HL-60/S4 (cell line): ENCODE measurements around the gene MED8.

Experiments used
- in situ Hi-C: fragments of 300-500 bp; cut with MboI; formaldehyde crosslinking; loops from 2 replicates; pipeline ENCODE4 v1.14.3; 2022; ENCODE audit warnings: low sequenced_read_pairs

Gene MED8

GRCh38 chr1:43422995-43423671, 33.5 kb upstream of the MED8 start:
- in situ Hi-C loops, result loop anchor here (25.0 kb wide), 1 partner anchor 186 kb away; no protein-coding TSS in a partner anchor

- in situ Hi-C loops, result loop anchor here (25.0 kb wide), 1 partner anchor 185 kb away; no protein-coding TSS in a partner anchor
These were observed 32.6 kb upstream of the MED8 start for GRCh38 chr1:43421976-43422750.

DNA sequence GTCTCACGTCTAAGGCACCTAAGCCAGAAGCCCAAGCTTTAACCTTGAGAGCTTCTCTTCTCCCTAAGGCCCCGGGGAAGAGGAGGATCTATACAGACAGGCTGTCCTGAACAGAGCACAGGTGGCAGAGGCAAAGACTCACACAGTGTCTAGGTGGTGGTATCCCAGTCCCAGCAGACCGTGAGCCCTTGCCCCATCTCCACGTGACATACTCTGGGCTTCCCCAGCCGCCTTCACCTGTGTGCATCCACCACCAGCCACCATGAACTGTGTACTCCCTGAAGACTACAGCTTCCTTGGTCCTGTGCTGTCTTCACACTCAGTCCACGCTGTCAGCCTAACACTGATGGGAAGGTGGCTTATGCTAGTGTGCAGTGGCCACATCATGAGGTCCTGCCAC, 31.8 kb upstream of the MED8 start:
- in situ Hi-C loops, result loop anchor here (25.0 kb wide), 1 partner anchor 184 kb away; no protein-coding TSS in a partner anchor

GRCh38 chr1:43420874-43421273, 31.3 kb upstream of the MED8 start:
- in situ Hi-C loops, result loop anchor here (25.0 kb wide), 1 partner anchor 184 kb away; no protein-coding TSS in a partner anchor

- in situ Hi-C loops, result loop anchor here (25.0 kb wide), 1 partner anchor 183 kb away; no protein-coding TSS in a partner anchor
These were observed 30.2 kb upstream of the MED8 start for GRCh38 chr1:43419627-43420425.

DNA sequence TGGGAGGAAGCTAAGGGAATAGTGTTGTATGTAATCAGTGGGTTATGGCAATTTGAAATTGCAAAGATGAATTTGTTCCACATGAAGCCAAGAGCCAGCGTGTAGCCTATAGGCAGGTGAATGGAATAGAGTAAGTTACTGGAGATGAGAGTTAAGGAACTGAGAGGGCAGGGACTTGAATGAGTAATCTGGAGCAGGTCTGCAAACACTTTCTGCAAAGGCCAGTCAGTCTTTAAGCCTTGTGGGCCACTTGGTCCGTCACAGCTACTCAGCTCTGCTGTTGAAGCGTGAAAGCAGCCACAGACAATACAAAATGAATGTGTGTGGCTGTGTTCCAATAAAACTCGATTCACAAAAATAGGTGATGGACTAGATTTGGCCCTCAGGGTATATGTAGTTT, 29.3 kb upstream of the MED8 start:
- in situ Hi-C loops, result loop anchor here (25.0 kb wide), 1 partner anchor 182 kb away; no protein-coding TSS in a partner anchor

- in situ Hi-C loops, result loop anchor here (25.0 kb wide), 1 partner anchor 179 kb away; no protein-coding TSS in a partner anchor
These were observed 26.3 kb upstream of the MED8 start for GRCh38 chr1:43415901-43416300.

GRCh38 chr1:43414634-43415223, 25.1 kb upstream of the MED8 start:
- in situ Hi-C loops, result loop anchor here (25.0 kb wide), 1 partner anchor 177 kb away; no protein-coding TSS in a partner anchor

DNA sequence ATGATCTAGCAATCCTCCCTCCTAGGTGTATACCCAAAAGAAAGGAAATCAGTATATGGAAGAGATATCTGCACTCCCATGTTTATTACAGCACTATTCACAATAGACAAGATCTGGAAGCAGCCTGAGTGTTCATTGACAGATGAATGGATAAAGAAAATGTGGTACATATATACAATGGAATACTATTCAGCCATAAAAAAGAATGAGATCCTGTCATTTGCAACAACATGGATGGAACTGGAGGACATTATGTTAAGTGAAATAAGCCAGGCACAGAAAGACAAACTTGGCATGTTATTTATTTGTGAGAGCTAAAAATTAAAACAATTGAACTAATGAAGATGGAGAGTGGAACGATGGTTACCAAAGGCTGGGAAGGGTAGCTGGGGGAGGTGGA, 23.8 kb upstream of the MED8 start:
- in situ Hi-C loops, result loop anchor here (25.0 kb wide), 1 partner anchor 176 kb away; no protein-coding TSS in a partner anchor

GRCh38 chr1:43410571-43410970, 21.0 kb upstream of the MED8 start:
- in situ Hi-C loops, result loop anchor here (25.0 kb wide), 1 partner anchor 173 kb away; no protein-coding TSS in a partner anchor

GRCh38 chr1:43405876-43406234, 16.3 kb upstream of the MED8 start:
- in situ Hi-C loops, result loop anchor here (25.0 kb wide), 1 partner anchor 169 kb away; no protein-coding TSS in a partner anchor

DNA sequence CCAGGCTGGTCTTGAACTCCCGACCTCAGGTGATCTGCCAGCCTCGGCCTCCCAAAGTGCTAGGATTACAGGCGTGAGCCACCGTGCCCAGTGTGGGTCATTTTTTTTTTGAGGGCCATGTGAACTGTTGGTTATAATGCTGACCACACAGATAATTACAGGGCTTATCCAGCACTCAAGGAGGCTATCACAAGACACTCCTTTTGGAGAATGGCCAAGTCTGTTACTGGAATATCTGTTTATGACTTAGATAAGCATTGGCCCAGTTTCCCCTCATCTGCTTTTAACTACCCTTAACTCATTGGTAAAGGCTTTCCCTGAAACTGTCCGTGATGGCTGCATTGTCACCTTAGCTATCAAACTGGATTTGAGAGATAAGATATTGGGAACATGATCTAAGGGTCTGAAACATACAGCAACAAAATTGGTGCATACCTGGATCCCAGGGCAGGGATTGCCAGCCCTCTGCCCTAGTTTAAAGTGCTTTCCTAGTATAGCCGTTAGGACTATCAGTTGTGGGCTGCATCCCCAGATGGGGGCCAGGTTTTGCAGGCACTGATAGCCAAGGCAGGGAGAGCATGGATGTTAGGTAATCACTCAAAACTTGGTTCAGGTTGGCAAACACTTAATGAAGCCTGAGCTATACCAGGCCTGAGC, 15.7 kb upstream of the MED8 start:
- in situ Hi-C loops, result loop anchor here (25.0 kb wide), 1 partner anchor 168 kb away; no protein-coding TSS in a partner anchor

DNA sequence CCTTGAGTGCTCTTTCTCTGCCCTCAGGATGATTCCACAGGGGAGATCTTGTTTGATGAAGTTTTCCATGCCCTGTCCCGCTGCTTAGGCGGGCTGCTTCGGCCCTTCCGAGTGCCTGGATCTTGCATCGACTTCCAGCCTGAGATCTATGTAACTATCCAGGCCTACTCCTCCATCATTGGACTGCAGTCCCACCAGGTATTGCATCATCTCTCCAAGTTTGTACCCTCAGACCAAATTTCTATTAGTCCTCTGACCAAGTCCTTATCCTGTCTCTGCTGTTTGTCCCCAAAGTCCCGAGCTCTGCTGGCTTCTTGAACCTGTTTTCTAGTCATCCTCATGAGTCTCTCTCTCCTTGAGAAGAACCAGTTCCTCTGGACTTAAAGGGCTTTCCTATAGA, 14.8 kb upstream of the MED8 start:
- in situ Hi-C loops, result loop anchor here (25.0 kb wide), 1 partner anchor 167 kb away; no protein-coding TSS in a partner anchor

DNA sequence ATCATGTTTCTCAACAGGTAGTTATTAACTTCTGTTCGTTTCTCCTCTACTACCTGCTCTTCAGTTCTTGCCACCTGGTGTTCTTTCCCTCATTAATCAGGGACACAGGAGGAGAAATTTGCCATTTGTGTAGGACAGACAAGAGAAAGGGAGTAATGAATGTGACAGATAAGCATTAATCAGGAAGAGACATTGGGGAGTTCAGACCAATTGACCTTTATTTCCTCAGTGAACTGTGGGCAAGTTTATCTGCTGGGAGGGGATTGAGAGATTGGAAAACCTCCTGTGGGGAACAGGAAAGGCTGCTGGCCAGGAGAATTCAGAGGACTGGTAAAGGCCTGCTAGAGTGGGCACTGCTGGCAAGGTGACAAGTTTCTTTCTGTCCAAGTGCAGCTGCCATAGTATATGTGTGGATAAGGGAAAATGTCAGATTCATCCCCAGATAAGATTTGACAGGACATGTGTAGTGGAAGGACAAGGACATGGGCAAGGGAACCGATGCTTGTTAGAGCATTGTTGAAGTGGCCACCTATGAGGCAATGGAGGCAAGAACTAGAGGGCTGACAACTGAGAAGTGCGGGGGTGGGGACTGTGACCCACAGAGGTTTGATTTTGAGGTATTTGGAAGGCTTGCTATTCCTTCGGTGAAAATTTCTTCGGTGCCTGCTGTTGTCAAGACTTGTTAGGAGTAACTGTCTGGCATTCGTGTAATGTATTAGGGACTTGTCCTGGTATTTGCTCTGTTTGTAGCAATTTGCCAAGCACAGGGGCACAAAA, 12.7 kb upstream of the MED8 start:
- in situ Hi-C loops, result loop anchor here (25.0 kb wide), 1 partner anchor 165 kb away; no protein-coding TSS in a partner anchor

DNA sequence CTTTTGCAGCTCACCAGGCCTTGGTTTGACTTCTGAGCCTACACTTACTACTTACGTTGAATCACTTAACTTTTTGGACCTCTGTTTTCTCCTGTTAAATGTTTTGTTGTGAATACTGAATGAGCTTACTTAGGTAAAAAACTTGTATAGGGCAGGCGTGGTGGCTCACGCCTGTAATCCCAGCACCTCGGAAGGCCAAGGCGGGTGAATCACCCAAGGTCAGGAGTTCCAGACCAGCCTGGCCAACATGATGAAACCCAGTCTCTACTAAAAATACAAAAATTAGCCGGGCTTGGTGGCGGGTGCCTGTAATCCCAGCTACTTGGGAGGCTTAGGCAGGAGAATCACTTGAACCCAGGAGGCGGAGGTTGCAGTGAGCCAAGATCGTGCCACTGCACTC, 10.8 kb upstream of the MED8 start:
- in situ Hi-C loops, result loop anchor here (25.0 kb wide), 1 partner anchor 163 kb away; no protein-coding TSS in a partner anchor

- in situ Hi-C loops, result no loop called here
These were observed 8.6 kb upstream of the MED8 start for GRCh38 chr1:43398227-43398626.

DNA sequence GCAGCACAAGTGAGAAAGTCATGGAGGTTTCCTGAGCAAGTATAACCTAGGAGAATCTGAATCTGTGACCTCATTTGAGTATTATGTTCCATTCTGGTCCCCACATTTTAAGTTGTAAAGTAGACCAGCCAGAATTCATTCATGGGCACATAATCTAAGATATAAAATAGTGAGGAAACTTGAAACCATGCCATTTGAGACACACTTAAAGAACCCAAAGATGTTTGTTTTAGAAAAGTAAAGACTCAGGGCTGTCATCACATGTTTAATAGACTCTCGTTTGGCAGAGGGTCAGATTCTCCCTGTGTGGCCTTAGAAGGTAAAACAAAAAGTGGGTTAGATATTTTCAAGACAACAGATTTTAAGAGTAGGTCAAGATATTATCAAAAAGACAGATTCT, 6.5 kb upstream of the MED8 start:
- in situ Hi-C loops, result no loop called here

- in situ Hi-C loops, result no loop called here
These were observed 5.9 kb upstream of the MED8 start for GRCh38 chr1:43395523-43395922.

DNA sequence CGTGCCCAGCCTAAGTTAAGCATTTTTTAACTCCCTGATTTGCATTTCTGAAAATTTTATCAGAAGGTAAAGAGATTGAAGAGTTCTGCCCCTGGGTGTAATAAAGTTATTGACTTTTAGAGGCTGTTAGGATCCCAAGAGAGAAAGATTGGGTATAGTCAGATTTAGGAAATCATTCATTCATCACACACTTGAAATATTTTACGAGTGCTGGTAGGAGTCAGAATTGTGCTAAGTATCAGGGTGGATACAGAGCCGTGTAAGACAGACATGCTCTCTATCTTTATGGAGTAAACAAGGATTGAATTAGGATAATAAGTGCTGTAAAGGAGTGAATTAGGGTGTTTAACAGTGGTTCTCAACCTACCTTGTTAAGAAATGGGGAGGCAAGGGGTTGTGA, 3.1 kb upstream of the MED8 start:
- in situ Hi-C loops, result no loop called here
